Loucy (cell line): ENCODE results near the gene BMP6.

Experiments used
- H2AFZ ChIP-seq: fragments of 200-600 bp; sonication (generic); 2 replicates; pipeline ENCODE4 v1.6.0; 2016; ENCODE audit warnings: antibody characterized with exemption, mild to moderate bottlenecking, low read length, moderate library complexity
- H3F3A ChIP-seq: fragments of 200-600 bp; 2 replicates; pipeline ENCODE4 v1.6.0; 2016; ENCODE audit warnings: antibody characterized with exemption, low read depth, mild to moderate bottlenecking
- H3K27me3 ChIP-seq: fragments of 200-600 bp; sonication (generic); 2 replicates; pipeline ENCODE4 v1.6.1; 2014; ENCODE audit warnings: low read length, mild to moderate bottlenecking; ENCODE audit not compliant: insufficient read depth, poor library complexity, severe bottlenecking
- H3K36me3 ChIP-seq: fragments of 200-600 bp; sonication (generic); 2 replicates; pipeline ENCODE4 v1.6.1; 2016; ENCODE audit warnings: low read length; ENCODE audit not compliant: insufficient read depth
- H3K4me1 ChIP-seq: fragments of 200-600 bp; sonication (generic); 2 replicates; pipeline ENCODE4 v1.5.1; 2014; ENCODE audit warnings: low read length, mild to moderate bottlenecking; ENCODE audit not compliant: insufficient read depth, poor library complexity, severe bottlenecking
- H3K4me2 ChIP-seq: fragments of 200-600 bp; sonication (generic); 2 replicates; pipeline ENCODE4 v1.6.0; 2014; ENCODE audit warnings: antibody characterized with exemption, low read length, low read depth, mild to moderate bottlenecking; ENCODE audit not compliant: poor library complexity, severe bottlenecking
- H3K4me3 ChIP-seq: fragments of 200-600 bp; sonication (generic); 2 replicates; pipeline ENCODE4 v1.5.1; 2014; ENCODE audit warnings: low read length, mild to moderate bottlenecking, mixed read lengths; ENCODE audit not compliant: poor library complexity, severe bottlenecking
- H3K79me2 ChIP-seq: fragments of 200-600 bp; sonication (generic); 2 replicates; pipeline ENCODE4 v1.6.1; 2014; ENCODE audit warnings: low read length; ENCODE audit not compliant: insufficient read depth
- H3K9ac ChIP-seq: fragments of 200-600 bp; sonication (generic); 2 replicates; pipeline ENCODE4 v1.6.0; 2014; ENCODE audit warnings: mild to moderate bottlenecking, low read depth, low read length, moderate library complexity; ENCODE audit not compliant: poor library complexity, severe bottlenecking
- H3K9me2 ChIP-seq: fragments of 200-600 bp; sonication (generic); replicated peaks from 2 replicates; pipeline ENCODE4 v1.6.1; 2016; ENCODE audit warnings: low read depth, low read length, mixed read lengths
- H3K9me3 ChIP-seq: fragments of 200-600 bp; sonication (generic); 2 replicates; pipeline ENCODE4 v1.6.1; 2014; ENCODE audit warnings: mild to moderate bottlenecking, antibody characterized with exemption, low read length, low read depth; ENCODE audit not compliant: insufficient read depth
- H4K20me1 ChIP-seq: fragments of 200-600 bp; sonication (generic); 2 replicates; pipeline ENCODE4 v1.6.0; 2014; ENCODE audit warnings: antibody characterized with exemption, low read length, mild to moderate bottlenecking; ENCODE audit not compliant: insufficient read depth, poor library complexity, severe bottlenecking
- CTCF ChIP-seq: fragments of 200-600 bp; sonication (generic); conservative IDR thresholded peaks from 2 replicates; pipeline ENCODE4 v1.5.1; 2014; ENCODE audit warnings: mild to moderate bottlenecking, antibody characterized with exemption, low read length
- EZH2phosphoT487 ChIP-seq: fragments of 200-600 bp; IDR thresholded peaks from 2 replicates; pipeline ENCODE4 v1.6.1; 2018; ENCODE audit warnings: antibody characterized with exemption, mild to moderate bottlenecking, moderate library complexity, borderline replicate concordance

BMP6 gene

GRCh38 chr6:7737867-7738266, 12.0 kb downstream of the BMP6 start:
- no peak for TF ChIP-seq CTCF
- TF ChIP-seq EZH2phosphoT487, result no peak
- Histone ChIP-seq H4K20me1 (no peaks in the 10 kb centered on the region), H3K36me3 (no peaks in the 10 kb centered on the region), H3K9me2 (no peaks in the 10 kb centered on the region), H3K9me3 (no peaks in the 10 kb centered on the region), H3K27me3 (no peaks in the 10 kb centered on the region), H3K4me3 (no peak overlapping the region), H3F3A (no peaks in the 10 kb centered on the region), H3K4me1 (no peaks in the 10 kb centered on the region), H3K79me2 (no peaks in the 10 kb centered on the region), H3K9ac (no peak overlapping the region), H2AFZ (no peak overlapping the region), H3K4me2 (no peak overlapping the region)

GRCh38 chr6:7742223-7742785, 16.4 kb downstream of the BMP6 start:
- no peaks in the 10 kb centered on the region for H3K79me2 ChIP-seq
- H3F3A ChIP-seq, result no peaks in the 10 kb centered on the region

GRCh38 chr6:7745942-7746341, 20.0 kb downstream of the BMP6 start:
- Histone ChIP-seq H3K27me3 (no peaks in the 10 kb centered on the region), H3K9ac (no peak overlapping the region), H2AFZ (no peak overlapping the region), H3F3A (no peaks in the 10 kb centered on the region), H3K36me3 (no peaks in the 10 kb centered on the region), H3K4me2 (no peak overlapping the region), H3K4me3 (no peak overlapping the region), H3K9me3 (no peaks in the 10 kb centered on the region), H3K79me2 (no peaks in the 10 kb centered on the region), H3K4me1 (no peaks in the 10 kb centered on the region), H4K20me1 (no peaks in the 10 kb centered on the region), H3K9me2 (no peaks in the 10 kb centered on the region)
- TF ChIP-seq CTCF (no peak), EZH2phosphoT487 (no peak)

More at GRCh38 chr6:7742223-7742785, 16.4 kb downstream of the BMP6 start:
- Histone ChIP-seq H4K20me1 (no peaks in the 10 kb centered on the region), H3K9ac (no peak overlapping the region), H3K4me2 (no peak overlapping the region), H2AFZ (no peak overlapping the region), H3K4me3 (no peak overlapping the region), H3K9me3 (no peaks in the 10 kb centered on the region), H3K9me2 (no peaks in the 10 kb centered on the region), H3K4me1 (no peaks in the 10 kb centered on the region), H3K36me3 (no peaks in the 10 kb centered on the region), H3K27me3 (no peaks in the 10 kb centered on the region)
- no peak for TF ChIP-seq EZH2phosphoT487
- TF ChIP-seq CTCF, result no peak
